CD4-positive, alpha-beta memory T cell (primary cell): ENCODE data around the gene PYGO2. TPM values are rescaled to one million over a fixed set of nuclear protein-coding genes. Genes with fewer than 3 reads are reported as not detected.

Experiments
- CTCF ChIA-PET: fragments of 350-600 bp; sonication (Branson Sonifier 250); formaldehyde crosslinking; loops from one replicate; lab custom pipeline; 2021; ENCODE audit warnings: inconsistent platforms; ENCODE audit not compliant: partially characterized antibody; lab: Charles Lee
- POLR2A ChIA-PET: fragments of 350-600 bp; sonication (Branson Sonifier 250); formaldehyde crosslinking; loops from one replicate; lab custom pipeline; 2021; ENCODE audit not compliant: partially characterized antibody; lab: Charles Lee
- DNase-seq, 5 donors: peaks; one replicate each; pipeline versions ENCODE4 v3.0.0 to v3.0.0-alpha.2; 2020 to 2022; ENCODE audit warnings: mixed read lengths in 1 of 5
- H3K27ac ChIP-seq: one replicate; pipeline ENCODE4 v1.7.0; 2013; ENCODE audit warnings: low read depth, low read length
- H3K27me3 ChIP-seq: 2 replicates; pipeline ENCODE4 v1.7.0; 2013; ENCODE audit warnings: mild to moderate bottlenecking, low read length, moderate library complexity; ENCODE audit not compliant: insufficient read depth
- H3K36me3 ChIP-seq: 2 replicates; pipeline ENCODE4 v1.7.0; 2013; ENCODE audit warnings: mild to moderate bottlenecking, low read length, moderate library complexity; ENCODE audit not compliant: insufficient read depth
- H3K4me1 ChIP-seq: 2 replicates; pipeline ENCODE4 v1.7.0; 2013; ENCODE audit warnings: mild to moderate bottlenecking, low read length, moderate library complexity; ENCODE audit not compliant: insufficient read depth
- H3K4me3 ChIP-seq, 2 donors: one replicate each; pipeline ENCODE4 v1.7.0; 2013; ENCODE audit warnings: low read length in 2 of 2, mild to moderate bottlenecking in 1 of 2
- H3K9me3 ChIP-seq, 2 donors: one replicate each; pipeline ENCODE4 v1.7.0; 2013; ENCODE audit warnings: low read length in 2 of 2, control low read depth in 1 of 2; ENCODE audit not compliant: control insufficient read depth in 1 of 2
- H3K27ac Mint-ChIP-seq, 7 donors: one replicate each; pipeline ENCODE4 v1.8.0; 2020 to 2021; ENCODE audit warnings: mixed read lengths in 7 of 7, mild to moderate bottlenecking in 6 of 7, inconsistent platforms in 3 of 7, moderate library complexity in 3 of 7
- H3K27me3 Mint-ChIP-seq, 2 donors: one replicate each; pipeline ENCODE4 v1.8.0; 2020 to 2021; ENCODE audit warnings: mixed read lengths in 2 of 2
- H3K36me3 Mint-ChIP-seq, 2 donors: one replicate each; pipeline ENCODE4 v1.8.0; 2020 to 2021; ENCODE audit warnings: mixed read lengths in 2 of 2, inconsistent platforms in 1 of 2, mild to moderate bottlenecking in 1 of 2
- H3K4me1 Mint-ChIP-seq, 4 donors: one replicate each; pipeline ENCODE4 v1.8.0; 2020 to 2021; ENCODE audit warnings: mixed read lengths in 4 of 4, mild to moderate bottlenecking in 1 of 4
- H3K4me3 Mint-ChIP-seq, 8 donors: one replicate each; pipeline ENCODE4 v1.8.0; 2020 to 2021; ENCODE audit warnings: mixed read lengths in 8 of 8, mild to moderate bottlenecking in 7 of 8, moderate library complexity in 6 of 8, inconsistent platforms in 3 of 8
- H3K9me3 Mint-ChIP-seq, 8 donors: one replicate each; pipeline ENCODE4 v1.8.0; 2020 to 2021; ENCODE audit warnings: mixed read lengths in 8 of 8, mild to moderate bottlenecking in 5 of 8, inconsistent platforms in 3 of 8, moderate library complexity in 1 of 8
- intact Hi-C: fragments of 100-400 bp; cut with micrococcal nuclease; formaldehyde crosslinking; loops from one replicate; pipeline ENCODE4 v1.15.1; 2023
- polyA plus RNA-seq, 2 donors: library from polyadenylated mRNA; unstranded; fragments of 300-500 nt; fragmentation: Illumina TruSeq; gene quantifications; one replicate each; pipeline ENCODE4 v1.2.3, GENCODE V29; 2021
- total RNA-seq, 2 experiments: library from RNA; stranded (reverse); gene quantifications; one replicate each; pipeline ENCODE4 v1.2.3, GENCODE V29; 2021

PYGO2 gene
- total and polyA plus RNA-seq, 4 experiments from 2014 or later: 22.5 to 80.2 (median 66.3) TPM

DNA sequence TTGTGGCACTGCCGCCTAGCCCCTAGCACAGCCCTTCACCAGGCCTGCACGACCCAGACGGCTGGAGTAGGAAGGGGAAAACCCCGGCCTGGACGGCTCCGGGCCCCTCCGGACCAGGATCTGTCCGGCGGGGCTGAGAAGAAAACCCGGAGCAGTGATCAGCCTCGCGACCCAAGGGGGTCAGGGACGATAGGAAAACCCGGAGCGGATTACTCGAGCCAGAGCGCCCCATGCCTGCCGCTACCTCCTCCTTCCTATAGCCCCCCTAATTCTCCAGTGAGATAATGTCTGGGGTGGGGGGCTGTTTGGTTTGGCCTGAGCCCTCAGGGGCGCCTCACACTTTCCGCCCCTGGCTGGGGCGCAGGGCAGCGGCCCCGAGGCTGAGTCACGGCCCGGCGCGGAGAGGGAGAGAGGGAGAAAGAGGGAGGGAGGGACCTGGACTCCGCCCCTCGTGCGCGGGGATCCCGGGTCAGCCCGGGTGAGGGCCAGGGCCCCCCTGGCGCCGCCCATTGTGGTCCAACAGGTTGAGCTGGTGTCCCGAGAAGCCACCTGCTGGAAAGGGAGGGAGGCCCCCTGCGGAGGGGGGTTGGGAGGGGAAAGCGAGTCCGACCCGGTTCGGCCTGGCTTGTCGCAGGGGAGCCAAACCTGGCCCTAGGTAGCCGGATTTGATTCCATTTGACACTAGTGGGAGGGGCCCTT is 39.3 kb upstream of the PYGO2 start:
- ChIA-PET CTCF (interaction anchor here (0.8 to 16.3 kb wide), 8 partner anchors 14 to 84 kb away, joined by 3 to 381 read pairs (median 21); partner anchors contain the start of genes CKS1B, FLAD1, PBXIP1 and SHC1), POLR2A (interaction anchor here (0.6 to 38.9 kb wide), 7 partner anchors 8 to 84 kb away, joined by 3 to 1543 read pairs (median 14); partner anchors contain the start of genes CKS1B, EFNA4, FLAD1 and LENEP)
- Mint-ChIP-seq H3K9me3 (peaks cover 0 to 2% (median 0%) of the 10 kb centered on the region in 8 donors), H3K4me1 (peaks cover 32 to 68% (median 44%) of the 10 kb centered on the region in 4 donors), H3K36me3 (peaks cover 0 to 24% of the 10 kb centered on the region in 2 donors), H3K27ac (peak overlapping the region; percentile 89 to 99 (median 95)), H3K27me3 (no peaks in the 10 kb centered on the region), H3K4me3 (peak overlapping the region; percentile 88 to 99 (median 96))
- DNase-seq: peak; percentile 71 to 90 (median 76)
- Histone ChIP-seq H3K27ac (peak overlapping the region; percentile 92), H3K9me3 (no peaks in the 10 kb centered on the region), H3K4me1 (peaks cover 49% of the 10 kb centered on the region), H3K36me3 (no peaks in the 10 kb centered on the region), H3K27me3 (no peaks in the 10 kb centered on the region), H3K4me3 (peak overlapping the region; percentile 78 to 80)
- intact Hi-C loops: loop anchor here (5.0 kb wide), 2 partner anchors 51 to 444 kb away; partner anchors contain the start of genes ADAM15 and UBE2Q1

DNA sequence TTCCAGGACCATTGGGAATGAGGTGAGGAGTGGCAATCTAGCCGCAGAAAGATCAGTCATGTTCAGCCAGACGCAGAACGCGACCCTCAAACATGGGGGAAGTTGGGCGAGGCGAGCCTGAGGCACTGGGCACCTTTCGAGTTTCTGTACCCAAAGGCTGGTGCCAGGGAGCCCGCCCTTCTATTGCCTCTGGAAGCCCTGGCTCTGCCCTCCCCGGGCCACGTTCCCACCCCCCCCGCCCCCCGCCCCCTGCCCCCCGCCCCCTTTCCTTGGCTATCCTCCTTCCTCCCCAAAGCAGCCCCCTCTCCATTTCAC is 38.8 kb upstream of the PYGO2 start:
- Mint-ChIP-seq H3K27ac (peak overlapping the region; percentile 90 to 98 (median 98)), H3K36me3 (peaks cover 0 to 24% of the 10 kb centered on the region in 2 donors), H3K9me3 (peaks cover 0 to 2% (median 0%) of the 10 kb centered on the region in 8 donors), H3K4me1 (peaks cover 28 to 63% (median 43%) of the 10 kb centered on the region in 4 donors), H3K27me3 (no peaks in the 10 kb centered on the region), H3K4me3 (peak overlapping the region; percentile 92 to 99 (median 94))
- H3K27ac ChIP-seq: peak overlapping the region; percentile 92
- peak overlapping the region; percentile 52 to 80 for H3K4me3 ChIP-seq
- CTCF ChIA-PET: interaction anchor here (0.9 to 16.3 kb wide), 13 partner anchors 13 to 174 kb away, joined by 3 to 381 read pairs (median 12); partner anchors contain the start of genes CKS1B, FLAD1, PBXIP1 and PMVK
- peak in 1 of 5 donors; percentile 43 for DNase-seq
- intact Hi-C loops: loop anchor here (5.0 kb wide), 2 partner anchors 52 to 443 kb away; partner anchors contain the start of genes ADAM15 and UBE2Q1
- no peaks in the 10 kb centered on the region for H3K27me3 ChIP-seq
- H3K9me3 ChIP-seq: no peaks in the 10 kb centered on the region
- POLR2A ChIA-PET: interaction anchor here (0.7 to 38.9 kb wide), 4 partner anchors 14 to 63 kb away, joined by 8 to 1543 read pairs (median 170); partner anchors contain the start of genes ADAM15, CKS1B, FLAD1 and PBXIP1
- no peaks in the 10 kb centered on the region for H3K36me3 ChIP-seq
- H3K4me1 ChIP-seq: peaks cover 44% of the 10 kb centered on the region

DNA sequence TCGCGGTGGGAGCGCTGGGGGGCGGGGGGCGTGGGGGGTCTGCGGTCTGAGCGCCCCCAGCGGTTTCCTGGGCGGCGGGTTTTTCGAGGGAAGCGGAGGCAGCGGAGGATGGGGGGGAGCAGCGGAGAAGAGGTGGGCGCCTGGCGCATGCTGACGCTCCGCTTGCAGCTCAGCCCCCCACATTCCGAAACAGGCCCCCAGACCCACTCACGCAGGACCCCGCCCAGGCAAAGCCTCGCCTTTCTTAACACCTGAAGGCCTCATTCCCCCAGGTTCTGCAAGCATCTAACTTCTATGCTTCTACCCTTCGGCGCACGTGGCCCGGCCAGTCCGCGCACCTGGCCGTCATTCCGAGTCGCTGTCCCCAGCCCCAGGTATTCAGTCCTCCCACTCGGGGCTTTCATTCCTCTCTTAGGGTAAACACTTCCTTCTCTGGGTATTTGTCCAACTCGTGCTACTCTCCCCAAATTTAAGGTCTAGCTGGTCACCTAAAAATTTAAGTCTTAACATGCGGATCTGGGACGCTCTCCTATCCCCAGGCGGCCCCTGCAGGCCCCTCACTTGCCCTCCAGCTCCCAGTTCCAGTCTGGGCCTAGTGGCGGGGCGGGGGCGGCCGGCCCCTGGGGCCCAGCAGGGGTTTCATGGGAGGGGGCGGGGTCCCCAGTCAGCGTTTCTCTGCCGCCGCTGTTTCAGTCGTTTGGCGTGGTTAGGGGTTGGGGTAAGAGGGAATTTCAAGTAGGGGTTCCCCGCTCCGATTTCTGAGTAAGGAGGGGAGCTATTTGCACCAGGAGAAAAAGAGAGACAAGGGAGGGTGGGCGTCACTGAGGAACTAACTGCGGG is 38.2 kb upstream of the PYGO2 start:
- peaks cover 0 to 2% (median 0%) of the 10 kb centered on the region in 8 donors for H3K9me3 Mint-ChIP-seq
- peak overlapping the region; percentile 90 to 98 (median 98) for H3K27ac Mint-ChIP-seq
- Histone ChIP-seq H3K36me3 (no peaks in the 10 kb centered on the region), H3K27me3 (no peaks in the 10 kb centered on the region), H3K27ac (peak overlapping the region; percentile 92), H3K9me3 (no peaks in the 10 kb centered on the region), H3K4me3 (peak overlapping the region; percentile 52 to 55), H3K4me1 (peaks cover 39% of the 10 kb centered on the region)
- intact Hi-C loops: loop anchor here (1.0 to 5.0 kb wide), 6 partner anchors 16 to 442 kb away; partner anchors contain the start of genes ADAM15, CKS1B, FLAD1 and PYGO2
- CTCF ChIA-PET: interaction anchor here (0.6 to 16.3 kb wide), 19 partner anchors 10 to 440 kb away, joined by 3 to 381 read pairs (median 6); partner anchors contain the start of genes CKS1B, FLAD1, PBXIP1 and PMVK
- peaks cover 25 to 57% (median 39%) of the 10 kb centered on the region in 4 donors for H3K4me1 Mint-ChIP-seq
- POLR2A ChIA-PET: interaction anchor here (0.6 to 38.9 kb wide), 6 partner anchors 15 to 63 kb away, joined by 3 to 1543 read pairs (median 18); partner anchors contain the start of genes ADAM15, CKS1B, FLAD1 and PBXIP1
- no peaks in the 10 kb centered on the region for H3K27me3 Mint-ChIP-seq
- H3K4me3 Mint-ChIP-seq: peak overlapping the region; percentile 92 to 99 (median 94)
- H3K36me3 Mint-ChIP-seq: peaks cover 0 to 24% of the 10 kb centered on the region in 2 donors
- DNase-seq: peak in 4 of 5 donors; percentile 45 to 83 (median 50)

DNA sequence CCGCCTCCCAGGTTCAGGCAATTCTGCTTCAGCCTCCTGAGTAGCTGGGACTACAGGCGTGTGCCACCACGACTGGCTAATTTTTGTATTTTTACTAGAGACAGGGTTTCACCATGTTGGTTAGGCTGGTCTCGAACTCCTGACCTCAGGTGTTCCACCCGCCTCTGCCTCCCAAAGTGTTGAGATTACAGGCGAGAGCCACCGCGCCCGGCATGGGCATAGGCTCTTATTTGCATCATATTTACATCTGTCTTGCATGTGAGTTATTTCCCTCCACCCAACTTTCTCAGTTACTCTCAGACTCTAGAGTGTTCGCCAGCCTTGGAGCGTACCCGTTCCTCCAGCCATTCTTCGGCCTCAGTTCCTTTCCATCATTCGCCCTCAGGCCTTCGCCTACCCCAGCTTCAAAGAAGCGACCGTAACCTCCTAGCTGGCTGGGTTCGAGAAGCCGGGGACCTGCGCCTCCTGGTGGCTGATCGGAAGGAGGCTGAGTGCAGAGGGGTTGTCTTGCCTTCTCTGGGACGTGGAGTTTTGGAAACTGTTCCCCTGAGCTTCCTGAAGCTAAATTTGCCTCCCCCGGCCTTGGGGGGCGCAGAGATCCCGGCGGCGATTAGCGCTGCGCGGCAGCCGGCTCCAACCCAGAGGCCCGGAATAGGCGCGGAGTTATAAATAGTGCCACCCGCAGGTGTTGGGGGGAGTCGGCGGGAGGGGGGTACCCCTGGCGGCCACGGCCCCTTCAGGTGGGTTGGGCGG is 37.4 kb upstream of the PYGO2 start:
- intact Hi-C loops: loop anchor here (1.0 kb wide), 4 partner anchors 16 to 38 kb away; partner anchors contain the start of genes CKS1B, FLAD1 and PYGO2
- no peaks in the 10 kb centered on the region for H3K36me3 ChIP-seq
- CTCF ChIA-PET: interaction anchor here (0.6 to 16.3 kb wide), 18 partner anchors 9 to 439 kb away, joined by 3 to 381 read pairs (median 7); partner anchors contain the start of genes CKS1B, FLAD1, PBXIP1 and PMVK
- Mint-ChIP-seq H3K4me1 (peaks cover 20 to 49% (median 32%) of the 10 kb centered on the region in 4 donors), H3K27ac (peak overlapping the region; percentile 88 to 96 (median 94)), H3K27me3 (no peaks in the 10 kb centered on the region), H3K36me3 (peaks cover 0 to 19% of the 10 kb centered on the region in 2 donors), H3K4me3 (peak overlapping the region; percentile 62 to 91 (median 88)), H3K9me3 (peaks cover 0 to 2% (median 0%) of the 10 kb centered on the region in 8 donors)
- no peaks in the 10 kb centered on the region for H3K27me3 ChIP-seq
- peak; percentile 52 to 72 (median 65) for DNase-seq
- POLR2A ChIA-PET: interaction anchor here (1.4 to 38.9 kb wide), 4 partner anchors 15 to 62 kb away, joined by 4 to 1543 read pairs (median 170); partner anchors contain the start of genes CKS1B, FLAD1, PBXIP1 and PMVK
- peak overlapping the region; percentile 92 for H3K27ac ChIP-seq
- H3K4me3 ChIP-seq: peak overlapping the region in 1 of 2 donors; percentile 46
- peaks cover 31% of the 10 kb centered on the region for H3K4me1 ChIP-seq
- no peaks in the 10 kb centered on the region for H3K9me3 ChIP-seq

DNA sequence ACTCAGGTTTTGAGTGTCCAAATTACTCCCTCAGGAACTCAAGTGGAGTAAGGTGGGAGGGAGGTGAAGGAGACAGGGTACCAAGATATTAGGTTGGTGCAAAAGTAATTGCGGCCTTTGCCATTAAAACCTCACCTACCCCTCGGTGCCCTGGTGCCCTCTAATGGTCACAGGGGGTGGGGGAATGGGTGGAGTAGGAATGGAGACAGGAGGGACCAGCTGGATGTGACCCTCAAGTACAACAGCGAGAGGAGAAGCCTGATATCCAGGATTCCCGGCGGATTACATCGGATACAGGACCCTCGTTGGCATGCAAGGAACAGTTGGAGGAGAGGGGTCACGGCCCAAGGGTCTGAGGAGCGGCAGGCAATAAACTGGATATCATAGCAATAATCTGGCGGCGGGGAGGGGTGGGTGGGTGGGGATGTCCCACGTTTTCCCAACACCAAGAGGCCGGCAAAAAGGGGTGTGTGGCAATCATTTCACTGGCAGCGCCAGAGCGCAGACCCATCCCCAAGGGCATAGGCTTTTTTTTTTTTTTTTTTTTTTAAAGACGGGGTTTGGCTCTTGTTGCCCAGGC is 36.7 kb upstream of the PYGO2 start:
- ChIA-PET CTCF (interaction anchor here (0.6 to 16.3 kb wide), 12 partner anchors 11 to 81 kb away, joined by 3 to 381 read pairs (median 16); partner anchors contain the start of genes CKS1B, FLAD1, PBXIP1 and PMVK), POLR2A (interaction anchor here (1.0 to 38.9 kb wide), 5 partner anchors 8 to 61 kb away, joined by 3 to 1543 read pairs (median 27); partner anchors contain the start of genes CKS1B, FLAD1, PBXIP1 and PMVK)
- peaks cover 29% of the 10 kb centered on the region for H3K4me1 ChIP-seq
- no peak for DNase-seq
- H3K27me3 Mint-ChIP-seq: no peaks in the 10 kb centered on the region
- H3K4me1 Mint-ChIP-seq: peaks cover 20 to 43% (median 31%) of the 10 kb centered on the region in 4 donors
- H3K9me3 Mint-ChIP-seq: peaks cover 0 to 3% (median 0%) of the 10 kb centered on the region in 8 donors
- no peaks in the 10 kb centered on the region for H3K9me3 ChIP-seq
- peak overlapping the region in 6 of 7 donors; percentile 18 to 96 (median 79) for H3K27ac Mint-ChIP-seq
- H3K36me3 ChIP-seq: no peaks in the 10 kb centered on the region
- H3K4me3 Mint-ChIP-seq: peak overlapping the region in 3 of 8 donors; percentile 20 to 69 (median 62)
- H3K27me3 ChIP-seq: no peaks in the 10 kb centered on the region
- intact Hi-C loops: no loop called here
- H3K4me3 ChIP-seq: no peak overlapping the region
- peaks cover 0 to 19% of the 10 kb centered on the region in 2 donors for H3K36me3 Mint-ChIP-seq
- no peak overlapping the region for H3K27ac ChIP-seq
